OCI-LY7 (cell line): ENCODE results near the gene C10orf71.

ENCODE experiments used
- EZH2phosphoT487 ChIP-seq: fragments of 200-600 bp; sonication (generic); IDR thresholded peaks from 2 replicates; pipeline ENCODE4 v1.6.1; 2018; ENCODE audit warnings: low read depth, borderline replicate concordance, mild to moderate bottlenecking, mixed run types, antibody characterized with exemption, low read length, moderate library complexity, mixed read lengths
- TF ChIP-seq, protein P1 (sequence below): fragments of 200-600 bp; sonication (generic); conservative IDR thresholded peaks from 2 replicates; pipeline ENCODE4 v1.5.1; 2014; ENCODE audit warnings: mild to moderate bottlenecking, antibody characterized with exemption, low read length, moderate library complexity, mixed read lengths

DNA sequence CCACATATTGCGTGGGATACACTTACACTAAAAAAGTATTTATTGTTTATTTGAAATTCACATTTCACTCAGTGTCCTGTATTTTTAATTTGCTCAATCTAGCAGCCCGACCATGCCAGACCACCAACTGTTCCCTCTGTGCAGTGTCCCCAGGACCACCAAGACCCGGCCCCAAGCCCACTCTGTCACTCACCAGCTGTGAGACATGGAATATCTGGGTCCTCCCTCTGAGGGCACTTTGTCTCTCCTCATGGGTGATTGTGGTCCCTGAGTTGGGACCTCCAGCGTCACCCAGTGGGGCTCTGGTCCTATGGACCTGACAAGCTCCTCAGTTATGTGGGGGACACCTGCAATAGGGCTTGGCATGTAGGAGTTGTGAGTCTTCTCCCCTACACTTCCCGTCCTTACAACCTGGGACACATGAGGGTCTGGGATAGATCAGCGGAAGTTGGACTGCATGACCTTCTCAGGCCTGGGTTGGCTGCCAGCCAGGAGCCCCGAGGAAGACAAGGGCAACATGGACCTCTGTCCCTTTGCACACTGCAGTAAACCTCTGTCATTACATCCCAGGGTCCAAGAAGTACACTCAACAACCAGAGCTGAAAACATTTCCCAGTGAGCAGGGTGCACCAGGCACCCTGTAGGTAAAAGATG lies 12.1 kb downstream of the C10orf71 start:
- no peak for TF ChIP-seq EZH2phosphoT487
- TF ChIP-seq, protein P1, sequence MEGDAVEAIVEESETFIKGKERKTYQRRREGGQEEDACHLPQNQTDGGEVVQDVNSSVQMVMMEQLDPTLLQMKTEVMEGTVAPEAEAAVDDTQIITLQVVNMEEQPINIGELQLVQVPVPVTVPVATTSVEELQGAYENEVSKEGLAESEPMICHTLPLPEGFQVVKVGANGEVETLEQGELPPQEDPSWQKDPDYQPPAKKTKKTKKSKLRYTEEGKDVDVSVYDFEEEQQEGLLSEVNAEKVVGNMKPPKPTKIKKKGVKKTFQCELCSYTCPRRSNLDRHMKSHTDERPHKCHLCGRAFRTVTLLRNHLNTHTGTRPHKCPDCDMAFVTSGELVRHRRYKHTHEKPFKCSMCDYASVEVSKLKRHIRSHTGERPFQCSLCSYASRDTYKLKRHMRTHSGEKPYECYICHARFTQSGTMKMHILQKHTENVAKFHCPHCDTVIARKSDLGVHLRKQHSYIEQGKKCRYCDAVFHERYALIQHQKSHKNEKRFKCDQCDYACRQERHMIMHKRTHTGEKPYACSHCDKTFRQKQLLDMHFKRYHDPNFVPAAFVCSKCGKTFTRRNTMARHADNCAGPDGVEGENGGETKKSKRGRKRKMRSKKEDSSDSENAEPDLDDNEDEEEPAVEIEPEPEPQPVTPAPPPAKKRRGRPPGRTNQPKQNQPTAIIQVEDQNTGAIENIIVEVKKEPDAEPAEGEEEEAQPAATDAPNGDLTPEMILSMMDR, result no peak
